ENCODE results near the gene ARFRP1. TPM values are rescaled to one million over a fixed set of nuclear protein-coding genes. Genes with fewer than 3 reads are reported as not detected.
"Not testable (repeated sequence)": the region's sequence is repeated elsewhere in the genome, so short reads cannot be mapped to it uniquely, and the experiment has no call there.

ARFRP1 gene
- total RNA-seq, 2 experiments from 2014 or later, result 62.6 to 62.7 TPM

GRCh38 chr20:63685269-63686026 lies 22.3 kb downstream of the ARFRP1 start:
- no peaks in the 10 kb centered on the region for H3K27me3 Mint-ChIP-seq
- no peak overlapping the region for H3K4me3 Mint-ChIP-seq
- H3K9me3 Mint-ChIP-seq (ENCODE audit: low read depth), result no peaks in the 10 kb centered on the region
- CTCF ChIA-PET, result no interaction called here
- no peak overlapping the region for H3K27ac Mint-ChIP-seq
- peaks cover 7% of the 10 kb centered on the region for H3K4me1 Mint-ChIP-seq
- H3K36me3 Mint-ChIP-seq, result no peaks in the 10 kb centered on the region
- ATAC-seq (no peak), DNase-seq (no peak)

- ATAC-seq (no peak), DNase-seq (no peak)
- CTCF ChIA-PET, result no interaction called here
- Mint-ChIP-seq H3K4me1 (peaks cover 7% of the 10 kb centered on the region), H3K9me3 (ENCODE audit: low read depth) (no peaks in the 10 kb centered on the region), H3K36me3 (no peaks in the 10 kb centered on the region), H3K4me3 (no peak overlapping the region), H3K27me3 (no peaks in the 10 kb centered on the region), H3K27ac (no peak overlapping the region)
Measured at GRCh38 chr20:63682384-63683139, 25.2 kb downstream of the ARFRP1 start.

GRCh38 chr20:63681609-63682142 lies 26.1 kb downstream of the ARFRP1 start:
- Mint-ChIP-seq H3K9me3 (ENCODE audit: low read depth) (no peaks in the 10 kb centered on the region), H3K4me1 (peaks cover 4% of the 10 kb centered on the region), H3K27me3 (no peaks in the 10 kb centered on the region), H3K27ac (no peak overlapping the region), H3K4me3 (no peak overlapping the region), H3K36me3 (no peaks in the 10 kb centered on the region)
- DNase-seq (no peak), ATAC-seq (no peak)
- CTCF ChIA-PET, result no interaction called here

- Mint-ChIP-seq H3K27me3 (no peaks in the 10 kb centered on the region), H3K4me3 (no peak overlapping the region), H3K9me3 (ENCODE audit: low read depth) (no peaks in the 10 kb centered on the region), H3K27ac (no peak overlapping the region), H3K36me3 (peaks cover 3% of the 10 kb centered on the region), H3K4me1 (peaks cover 4% of the 10 kb centered on the region)
- ATAC-seq (no peak), DNase-seq (no peak)
- CTCF ChIA-PET, result no interaction called here
Measured at GRCh38 chr20:63680857-63681608, 26.7 kb downstream of the ARFRP1 start.

GRCh38 chr20:63680427-63680826 lies 27.3 kb downstream of the ARFRP1 start:
- H3K27me3 Mint-ChIP-seq, result no peaks in the 10 kb centered on the region

GRCh38 chr20:63679799-63680305 lies 27.9 kb downstream of the ARFRP1 start:
- ATAC-seq, result no peak
- no peak for DNase-seq
- H3K36me3 Mint-ChIP-seq, result peaks cover 5% of the 10 kb centered on the region
- no peaks in the 10 kb centered on the region for H3K27me3 Mint-ChIP-seq
- peaks cover 4% of the 10 kb centered on the region for H3K4me1 Mint-ChIP-seq
- no peak overlapping the region for H3K27ac Mint-ChIP-seq
- CTCF ChIA-PET, result no interaction called here
- no peaks in the 10 kb centered on the region for H3K9me3 Mint-ChIP-seq (ENCODE audit: low read depth)
- no peak overlapping the region for H3K4me3 Mint-ChIP-seq

More at GRCh38 chr20:63680427-63680826, 27.3 kb downstream of the ARFRP1 start:
- CTCF ChIA-PET, result no interaction called here
- DNase-seq (no peak), ATAC-seq (no peak)
- Mint-ChIP-seq H3K4me3 (no peak overlapping the region), H3K9me3 (ENCODE audit: low read depth) (no peaks in the 10 kb centered on the region), H3K27ac (no peak overlapping the region), H3K36me3 (peaks cover 5% of the 10 kb centered on the region), H3K4me1 (peaks cover 4% of the 10 kb centered on the region)

- Mint-ChIP-seq H3K36me3 (peaks cover 5% of the 10 kb centered on the region), H3K27ac (no peak overlapping the region), H3K9me3 (ENCODE audit: low read depth) (no peaks in the 10 kb centered on the region), H3K27me3 (no peaks in the 10 kb centered on the region), H3K4me3 (no peak overlapping the region), H3K4me1 (peaks cover 4% of the 10 kb centered on the region)
- CTCF ChIA-PET, result no interaction called here
- DNase-seq (no peak), ATAC-seq (no peak)
Measured at GRCh38 chr20:63678667-63679465, 28.9 kb downstream of the ARFRP1 start.

- DNase-seq (no peak), ATAC-seq (no peak)
- CTCF ChIA-PET, result no interaction called here
- H3K27ac Mint-ChIP-seq, result no peak overlapping the region
- H3K4me1 Mint-ChIP-seq, result peaks cover 4% of the 10 kb centered on the region
- H3K36me3 Mint-ChIP-seq, result peaks cover 5% of the 10 kb centered on the region
- no peak overlapping the region for H3K4me3 Mint-ChIP-seq
- no peaks in the 10 kb centered on the region for H3K27me3 Mint-ChIP-seq
- no peaks in the 10 kb centered on the region for H3K9me3 Mint-ChIP-seq (ENCODE audit: low read depth)
Measured at GRCh38 chr20:63678071-63678470, 29.7 kb downstream of the ARFRP1 start.

- H3K9me3 Mint-ChIP-seq (ENCODE audit: low read depth), result no peaks in the 10 kb centered on the region
- no peaks in the 10 kb centered on the region for H3K27me3 Mint-ChIP-seq
- CTCF ChIA-PET, result no interaction called here
- H3K27ac Mint-ChIP-seq, result no peak overlapping the region
- H3K4me1 Mint-ChIP-seq, result no peaks in the 10 kb centered on the region
- DNase-seq (no peak), ATAC-seq (no peak)
- H3K36me3 Mint-ChIP-seq, result peaks cover 5% of the 10 kb centered on the region
- H3K4me3 Mint-ChIP-seq, result no peak overlapping the region
Measured at GRCh38 chr20:63675681-63676368, 32.0 kb downstream of the ARFRP1 start.

- ATAC-seq (no peak), DNase-seq (no peak)
- Mint-ChIP-seq H3K27ac (no peak overlapping the region), H3K4me3 (no peak overlapping the region), H3K4me1 (no peaks in the 10 kb centered on the region), H3K27me3 (no peaks in the 10 kb centered on the region), H3K9me3 (ENCODE audit: low read depth) (no peaks in the 10 kb centered on the region), H3K36me3 (peaks cover 5% of the 10 kb centered on the region)
- CTCF ChIA-PET, result no interaction called here
Measured at GRCh38 chr20:63673951-63674350, 33.8 kb downstream of the ARFRP1 start.

- ATAC-seq (no peak), DNase-seq (no peak)
- no peak overlapping the region for H3K27ac Mint-ChIP-seq
- H3K27me3 Mint-ChIP-seq, result no peaks in the 10 kb centered on the region
- no peaks in the 10 kb centered on the region for H3K9me3 Mint-ChIP-seq (ENCODE audit: low read depth)
- no peaks in the 10 kb centered on the region for H3K4me1 Mint-ChIP-seq
- CTCF ChIA-PET, result no interaction called here
- H3K36me3 Mint-ChIP-seq, result peaks cover 8% of the 10 kb centered on the region
- H3K4me3 Mint-ChIP-seq, result no peak overlapping the region
Measured at GRCh38 chr20:63672666-63673065, 35.1 kb downstream of the ARFRP1 start.

GRCh38 chr20:63671695-63672094 lies 36.1 kb downstream of the ARFRP1 start:
- H3K36me3 Mint-ChIP-seq; H3K4me1 Mint-ChIP-seq; H3K4me3 Mint-ChIP-seq; CTCF ChIA-PET; H3K9me3 Mint-ChIP-seq (ENCODE audit: low read depth); DNase-seq; H3K27me3 Mint-ChIP-seq; H3K27ac Mint-ChIP-seq; ATAC-seq: not testable (repeated sequence)
